H4 (cell line): ENCODE results near the gene ZNF775. TPM values are rescaled to one million over a fixed set of nuclear protein-coding genes. Genes with fewer than 3 reads are reported as not detected.
A peak's percentile ranks its signal among the peaks of the same experiment; 100 is the strongest.

ENCODE experiments used
- DNase-seq: peaks from one replicate; pipeline ENCODE4 v3.0.0-alpha.2; 2015; ENCODE audit warnings: low spot score
- total RNA-seq: library from RNA; depleted of rRNA; stranded (reverse); fragments of >200 nt; shearing (Covaris generic); gene quantifications from 2 replicates; pipeline ENCODE4 v1.2.3, GENCODE V29; 2014

The ZNF775 gene
- total RNA-seq, 1 experiment from 2014 or later: 0.56 TPM

DNA sequence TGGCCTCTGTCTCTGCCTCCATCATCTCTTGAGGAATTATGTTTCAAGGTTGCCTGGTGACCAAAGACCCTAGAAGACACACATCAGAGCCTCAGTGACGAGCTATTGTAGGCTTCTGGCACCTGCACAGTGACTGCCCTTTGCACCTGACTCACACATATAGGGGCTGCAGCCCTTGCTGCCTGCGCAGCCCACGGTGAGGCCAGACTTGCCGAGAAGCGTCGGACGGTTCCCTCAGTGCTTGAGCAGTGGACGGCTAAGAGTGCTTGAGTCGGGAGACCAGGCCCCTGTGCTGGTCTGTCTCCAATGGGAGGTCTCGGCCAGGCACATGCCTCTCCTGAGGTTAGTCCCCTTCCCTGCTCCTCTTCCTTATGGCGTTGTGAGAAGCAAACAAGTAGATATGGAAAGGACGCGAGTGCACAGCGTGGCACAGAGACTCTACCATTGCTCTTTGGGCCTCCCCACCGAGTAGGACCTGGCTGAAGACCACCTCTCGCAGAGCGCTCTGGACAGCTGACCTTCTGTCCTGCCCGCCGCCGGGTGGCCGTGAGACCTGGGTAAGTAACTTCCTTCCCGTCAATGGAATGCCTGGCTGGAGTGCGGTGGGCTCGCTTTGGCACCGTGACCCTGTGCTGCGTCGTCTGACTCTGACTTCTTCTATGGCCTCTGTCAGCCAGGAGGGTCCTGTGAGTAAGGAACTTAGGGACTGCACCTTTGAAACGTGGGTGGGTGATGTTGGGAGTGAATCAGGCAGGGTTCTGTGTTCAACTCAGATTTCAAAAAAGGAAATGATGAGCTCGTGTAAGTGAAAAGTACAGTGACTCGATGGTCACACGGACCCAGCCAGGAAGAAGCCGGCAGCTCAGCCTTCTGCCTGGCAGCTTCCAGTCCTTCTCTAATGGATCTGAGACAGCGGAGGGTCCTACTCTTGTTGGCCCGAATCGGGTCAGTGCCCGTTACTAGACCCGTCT lies 33.7 kb downstream of the ZNF775 start:
- DNase-seq: no peak

GRCh38 chr7:150413640-150414081 lies 34.5 kb downstream of the ZNF775 start:
- DNase-seq: no peak

- DNase-seq: no peak
Observed at GRCh38 chr7:150415161-150416153, 36.3 kb downstream of the ZNF775 start.

DNA sequence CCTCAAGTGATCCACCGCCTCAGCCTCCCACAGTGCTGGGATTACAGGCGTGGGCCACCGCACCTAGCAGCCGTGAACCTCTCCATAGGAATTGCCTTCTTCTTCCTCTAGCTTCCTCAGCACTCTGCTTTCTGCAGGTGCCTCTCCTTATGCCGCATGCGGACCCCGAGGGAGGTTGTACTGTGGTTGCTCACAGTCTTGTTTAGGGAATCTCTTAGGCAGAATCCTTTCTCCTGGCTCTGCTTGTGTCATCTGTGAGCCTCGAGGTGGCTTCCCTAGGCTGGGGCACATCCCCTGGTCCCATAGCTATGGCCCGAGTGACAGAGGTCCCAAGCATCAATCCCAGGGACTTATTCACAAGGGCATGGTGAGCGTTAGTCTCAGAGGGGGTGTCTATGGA lies 38.1 kb downstream of the ZNF775 start:
- no peak for DNase-seq

DNA sequence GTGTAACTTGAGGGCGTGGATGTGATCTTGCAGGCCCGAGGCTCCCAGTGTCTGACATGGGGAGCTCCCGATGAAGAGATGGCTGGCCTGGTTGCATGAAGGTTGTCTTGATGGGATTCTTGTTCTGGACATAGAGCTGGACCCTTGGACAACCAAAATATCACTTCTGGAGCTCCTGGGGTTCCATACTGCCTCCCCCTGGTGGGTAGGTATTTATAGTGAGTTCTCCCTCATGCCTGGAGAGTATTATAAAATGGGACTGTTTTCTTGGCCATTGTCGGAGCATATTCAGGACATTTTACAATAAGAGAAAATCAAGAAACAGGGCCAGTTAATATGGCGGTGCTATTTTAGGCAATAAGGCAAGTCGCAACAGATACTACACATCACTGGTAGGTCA lies 38.7 kb downstream of the ZNF775 start:
- DNase-seq: no peak

- no peak for DNase-seq
Observed at GRCh38 chr7:150420242-150420641, 41.1 kb downstream of the ZNF775 start.

GRCh38 chr7:150420987-150421674 lies 42.0 kb downstream of the ZNF775 start:
- DNase-seq: peak; percentile 79

GRCh38 chr7:150421831-150422230 lies 42.7 kb downstream of the ZNF775 start:
- DNase-seq: no peak

DNA sequence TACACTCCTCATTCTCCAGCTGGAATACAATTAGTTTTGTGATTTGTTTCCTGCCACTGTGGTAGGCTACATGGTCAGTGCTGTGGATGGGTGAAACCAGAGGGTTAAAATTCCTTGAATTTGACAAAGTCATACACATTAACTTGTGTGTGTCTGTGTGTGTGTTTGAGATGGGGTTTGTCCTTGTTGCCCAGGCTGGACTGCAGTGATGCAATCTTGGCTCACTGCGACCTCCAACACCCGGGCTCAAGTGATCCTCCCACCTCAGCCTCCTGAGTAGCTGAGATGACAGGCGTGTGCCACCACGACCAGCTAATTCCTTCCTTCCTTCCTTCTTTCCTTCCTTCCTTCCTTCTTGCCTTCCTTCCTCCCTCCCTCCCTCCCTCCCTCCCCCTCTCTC lies 46.5 kb downstream of the ZNF775 start:
- no peak for DNase-seq

GRCh38 chr7:150428671-150429451 lies 49.7 kb downstream of the ZNF775 start:
- DNase-seq: peak; percentile 96

- no peak for DNase-seq
Observed at GRCh38 chr7:150429699-150430098, 50.6 kb downstream of the ZNF775 start.

- DNase-seq: no peak
Observed at GRCh38 chr7:150430465-150431085, 51.4 kb downstream of the ZNF775 start.

DNA sequence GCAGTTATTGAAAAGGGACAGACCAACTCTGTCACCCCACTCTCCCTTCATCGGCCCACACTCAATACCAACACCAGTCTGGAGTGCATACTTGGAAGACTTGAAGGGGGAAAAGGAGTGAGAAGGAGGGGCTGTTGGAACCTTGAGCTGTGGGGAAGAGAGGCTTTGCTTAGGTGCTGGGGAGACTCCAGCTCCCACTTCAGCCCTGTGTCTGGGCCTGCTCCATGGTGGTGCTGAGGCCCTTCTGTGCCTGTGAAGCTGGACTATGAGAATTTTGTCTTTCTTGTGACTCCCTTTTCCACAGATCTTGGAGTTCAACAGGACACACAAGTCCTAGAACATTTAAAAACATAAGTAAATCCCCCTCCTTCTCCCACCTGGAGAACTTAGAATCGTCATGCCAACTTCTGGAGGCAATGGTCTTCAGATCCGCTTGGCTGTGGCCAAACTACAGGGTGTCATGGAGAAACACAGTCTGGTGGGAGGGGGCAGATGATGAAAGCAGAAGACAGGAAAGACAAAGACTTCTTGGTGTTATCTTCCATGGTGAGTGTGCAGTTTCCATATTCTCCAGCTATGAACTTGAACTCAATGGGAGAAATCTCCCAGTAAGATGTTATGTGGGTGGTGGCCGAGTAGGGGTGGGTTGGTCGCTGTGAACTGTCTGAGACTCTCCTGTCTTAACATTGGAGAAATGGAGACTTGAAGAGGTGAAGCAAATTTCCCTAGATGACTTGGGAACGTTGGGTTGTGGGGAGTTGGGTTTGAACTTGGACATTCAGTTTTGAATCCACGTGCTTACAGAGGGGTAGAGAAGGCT lies 52.9 kb downstream of the ZNF775 start:
- DNase-seq: no peak

DNA sequence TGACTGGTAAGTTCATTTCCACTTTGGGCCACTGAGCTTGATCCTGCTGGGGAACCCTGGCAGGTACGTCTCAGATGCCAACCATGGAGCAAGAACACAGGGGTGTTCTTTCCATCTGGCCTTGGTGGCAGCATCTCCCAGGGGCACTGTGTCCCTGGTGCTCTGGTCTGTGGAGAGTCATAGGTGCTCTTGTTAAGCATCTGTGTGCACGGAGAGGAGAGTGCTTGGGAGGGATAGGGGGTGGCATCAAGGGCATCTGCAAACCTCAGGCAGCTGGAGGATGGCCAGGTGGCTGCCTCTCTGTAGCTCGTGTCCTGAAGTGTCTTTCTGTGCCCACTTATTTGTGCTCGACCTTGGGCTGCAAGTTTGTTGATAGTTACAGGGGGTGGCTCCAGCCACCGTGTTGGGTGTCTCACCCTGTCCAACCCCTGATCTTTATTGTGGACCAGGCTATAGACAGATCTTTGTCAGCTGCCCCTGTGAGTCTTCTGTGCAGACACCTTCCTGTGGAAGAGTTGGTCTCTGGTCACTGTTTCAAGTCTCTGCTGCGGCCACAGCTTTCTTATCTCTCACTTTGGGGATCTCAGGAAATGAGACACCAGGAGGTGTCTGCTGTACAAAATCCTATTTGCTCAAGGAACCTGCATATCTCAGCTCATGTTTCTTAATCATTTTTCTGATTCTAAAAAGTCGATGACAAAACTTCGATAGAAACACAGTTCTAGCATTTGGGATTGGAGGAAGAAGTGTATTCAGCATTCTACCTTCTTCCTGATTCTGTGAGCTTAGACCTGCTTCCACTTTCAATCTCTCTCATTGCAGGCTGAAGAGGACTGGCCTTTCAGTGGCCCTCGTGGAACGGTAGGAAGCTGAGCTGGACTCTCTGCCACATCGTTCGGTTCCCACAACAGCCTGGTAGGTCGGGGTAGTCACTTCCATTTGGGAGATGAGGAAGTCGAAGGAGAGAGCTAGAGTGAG lies 54.1 kb downstream of the ZNF775 start:
- DNase-seq: no peak

GRCh38 chr7:150434240-150434639 lies 55.1 kb downstream of the ZNF775 start:
- DNase-seq: no peak

GRCh38 chr7:150435047-150435389 lies 55.9 kb downstream of the ZNF775 start:
- no peak for DNase-seq

GRCh38 chr7:150435390-150436073 lies 56.4 kb downstream of the ZNF775 start:
- DNase-seq: no peak

DNA sequence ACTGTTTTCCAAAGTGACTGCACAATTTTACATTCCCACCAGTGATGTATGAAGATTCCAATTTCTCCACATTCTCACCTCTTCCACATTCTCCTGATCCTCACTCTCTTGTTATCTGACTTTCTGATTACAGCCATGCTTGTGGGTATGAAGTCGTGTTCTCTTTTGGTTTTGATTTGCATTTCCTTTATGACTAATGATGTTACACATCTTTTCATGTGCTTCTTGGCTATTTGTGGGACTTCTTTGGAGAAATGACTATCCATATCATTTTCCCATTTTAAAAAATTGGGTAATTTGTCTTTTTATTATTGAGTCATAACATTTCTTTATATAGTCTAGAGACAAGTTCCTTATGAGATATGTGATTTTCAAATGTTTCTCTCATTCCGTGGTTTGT lies 60.8 kb downstream of the ZNF775 start:
- DNase-seq: no peak
